ENCODE measurements around the gene ACSF2.

The ACSF2 gene

GRCh38 chr17:50458701-50459676 is 33.0 kb downstream of the ACSF2 start:
- DNase-seq (ENCODE audit: low read depth, low spot score): no peak
- H3K4me3 ChIP-seq (ENCODE audit: low read length): no peak overlapping the region

DNA sequence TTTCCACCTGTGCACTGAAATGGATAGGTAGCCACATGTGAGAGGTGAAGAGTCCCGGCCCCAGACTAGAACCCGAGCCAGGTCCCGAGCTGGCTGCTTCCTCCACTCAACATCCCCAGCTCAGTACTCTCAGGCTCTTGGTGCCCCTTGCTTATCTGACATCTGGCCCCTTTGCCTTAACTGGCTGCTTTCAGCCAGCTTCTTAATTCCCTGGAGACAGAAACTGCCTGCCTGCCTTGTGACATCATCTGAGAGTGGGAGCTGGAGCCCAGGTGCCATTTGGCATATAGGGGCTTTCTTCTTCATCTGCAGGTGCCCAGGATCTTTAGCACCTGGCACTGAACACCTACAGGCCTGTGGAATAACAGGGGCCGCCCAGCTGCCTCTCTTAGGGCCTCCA is 33.7 kb downstream of the ACSF2 start:
- no peak overlapping the region for H3K4me3 ChIP-seq (ENCODE audit: low read length)
- no peak for DNase-seq (ENCODE audit: low read depth, low spot score)

DNA sequence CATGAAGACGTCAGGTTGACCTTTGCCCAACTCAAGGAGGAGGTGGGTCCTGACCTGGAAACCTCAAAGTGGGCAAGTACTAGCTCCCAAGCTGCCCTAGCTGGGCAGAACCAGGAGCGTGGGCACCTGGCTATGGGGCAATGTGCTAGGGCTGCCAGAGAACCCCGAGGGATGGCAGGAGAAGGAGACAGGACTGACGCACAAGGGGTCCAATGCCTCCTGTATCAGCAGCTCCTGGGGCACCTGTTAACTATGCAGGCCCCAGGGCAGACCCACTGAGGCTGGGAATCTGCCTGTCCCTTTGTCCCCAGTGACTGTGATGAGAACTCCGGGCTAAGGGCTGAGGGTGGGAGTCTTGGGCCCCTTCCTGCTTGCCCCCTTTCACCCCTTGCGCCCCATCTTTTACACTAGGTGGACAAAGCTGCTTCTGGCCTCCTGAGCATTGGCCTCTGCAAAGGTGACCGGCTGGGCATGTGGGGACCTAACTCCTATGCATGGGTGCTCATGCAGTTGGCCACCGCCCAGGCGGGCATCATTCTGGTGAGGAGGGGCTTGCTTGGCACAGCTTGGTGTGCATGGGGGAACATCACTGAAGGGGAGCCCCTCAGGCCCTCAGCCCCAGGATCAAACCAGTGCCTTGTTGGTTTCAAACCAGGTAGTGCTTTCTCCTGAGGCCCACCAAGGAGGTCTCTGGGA is 35.0 kb downstream of the ACSF2 start:
- no peak overlapping the region for H3K4me3 ChIP-seq (ENCODE audit: low read length)
- no peak for DNase-seq (ENCODE audit: low read depth, low spot score)

GRCh38 chr17:50461550-50462132 is 35.6 kb downstream of the ACSF2 start:
- no peak for DNase-seq (ENCODE audit: low read depth, low spot score)
- no peak overlapping the region for H3K4me3 ChIP-seq (ENCODE audit: low read length)

DNA sequence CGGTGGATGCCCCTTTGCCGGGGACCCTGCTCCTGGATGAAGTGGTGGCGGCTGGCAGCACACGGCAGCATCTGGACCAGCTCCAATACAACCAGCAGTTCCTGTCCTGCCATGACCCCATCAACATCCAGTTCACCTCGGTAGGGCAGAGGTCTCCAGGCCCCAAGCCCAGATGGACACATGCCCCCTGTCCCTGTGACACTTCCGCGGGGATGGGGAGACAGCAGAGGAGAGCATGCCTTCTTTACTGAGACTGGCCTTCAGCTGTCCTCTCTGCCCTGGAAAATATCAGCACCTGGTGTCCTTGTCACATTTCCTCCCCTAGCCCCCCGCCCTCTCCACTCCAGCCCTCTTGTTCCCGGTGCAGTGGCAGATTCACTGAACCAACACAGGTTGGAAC is 36.4 kb downstream of the ACSF2 start:
- H3K4me3 ChIP-seq (ENCODE audit: low read length): no peak overlapping the region
- no peak for DNase-seq (ENCODE audit: low read depth, low spot score)

GRCh38 chr17:50464121-50464520 is 38.1 kb downstream of the ACSF2 start:
- no peak for DNase-seq (ENCODE audit: low read depth, low spot score)
- H3K4me3 ChIP-seq (ENCODE audit: low read length): no peak overlapping the region

GRCh38 chr17:50464736-50465135 is 38.7 kb downstream of the ACSF2 start:
- DNase-seq (ENCODE audit: low read depth, low spot score): no peak
- no peak overlapping the region for H3K4me3 ChIP-seq (ENCODE audit: low read length)

GRCh38 chr17:50465171-50465570 is 39.2 kb downstream of the ACSF2 start:
- DNase-seq (ENCODE audit: low read depth, low spot score): no peak
- no peak overlapping the region for H3K4me3 ChIP-seq (ENCODE audit: low read length)

DNA sequence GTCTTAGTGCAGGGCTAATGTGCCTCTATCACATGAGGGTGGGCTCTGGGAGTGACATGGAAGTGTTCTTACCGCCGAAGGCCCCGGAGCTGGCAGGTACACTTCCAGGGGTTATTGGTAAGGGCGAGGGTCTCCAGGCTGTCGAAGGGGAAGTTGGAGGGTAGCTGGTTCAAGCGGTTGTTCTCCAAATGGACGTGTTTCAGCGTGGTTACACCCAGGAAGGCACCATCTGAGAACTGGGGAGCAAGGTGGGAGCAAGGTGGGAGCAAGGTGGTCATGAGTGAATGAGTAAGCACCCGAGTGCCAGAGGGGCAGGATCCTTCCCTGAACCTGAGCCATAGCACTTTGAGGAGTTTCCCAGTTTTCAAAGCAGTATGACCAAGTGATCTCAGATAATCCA is 39.6 kb downstream of the ACSF2 start:
- no peak for DNase-seq (ENCODE audit: low read depth, low spot score)
- no peak overlapping the region for H3K4me3 ChIP-seq (ENCODE audit: low read length)

DNA sequence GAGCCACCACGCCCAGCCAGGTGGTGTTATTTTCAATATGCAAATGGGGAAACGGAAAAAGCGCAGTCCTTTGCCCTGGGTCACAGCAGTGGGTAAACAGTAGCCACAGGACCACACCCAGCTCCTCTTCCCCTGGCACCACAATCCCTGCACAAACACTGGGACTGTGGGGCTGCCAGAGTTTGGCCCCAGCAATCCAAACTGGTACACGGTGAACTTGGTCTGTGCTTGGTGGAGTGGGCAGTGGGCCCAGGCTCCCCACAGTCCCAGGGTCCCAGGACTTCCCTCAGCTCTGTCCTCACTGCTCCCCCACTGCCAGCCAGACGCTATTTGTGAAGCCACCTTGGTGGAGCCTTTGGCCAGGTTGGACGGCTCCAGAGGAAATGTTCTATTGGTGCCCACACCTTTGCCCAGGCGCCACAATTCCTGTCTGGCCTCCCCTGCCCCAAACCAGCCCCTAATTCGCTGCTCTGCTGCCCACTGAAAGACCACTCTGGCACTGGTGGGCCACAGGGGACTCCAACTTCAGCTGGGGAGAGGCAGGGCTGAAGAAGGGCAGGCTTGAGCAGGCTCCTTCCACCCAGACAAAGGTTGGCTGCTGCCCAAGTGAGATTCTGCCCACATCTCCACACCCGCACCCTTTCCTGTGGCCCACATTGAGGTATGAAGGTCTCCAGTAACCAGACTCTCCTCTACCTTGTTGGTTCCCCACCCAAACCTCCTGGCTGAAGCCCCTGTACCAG is 40.5 kb downstream of the ACSF2 start:
- no peak overlapping the region for H3K4me3 ChIP-seq (ENCODE audit: low read length)
- no peak for DNase-seq (ENCODE audit: low read depth, low spot score)

DNA sequence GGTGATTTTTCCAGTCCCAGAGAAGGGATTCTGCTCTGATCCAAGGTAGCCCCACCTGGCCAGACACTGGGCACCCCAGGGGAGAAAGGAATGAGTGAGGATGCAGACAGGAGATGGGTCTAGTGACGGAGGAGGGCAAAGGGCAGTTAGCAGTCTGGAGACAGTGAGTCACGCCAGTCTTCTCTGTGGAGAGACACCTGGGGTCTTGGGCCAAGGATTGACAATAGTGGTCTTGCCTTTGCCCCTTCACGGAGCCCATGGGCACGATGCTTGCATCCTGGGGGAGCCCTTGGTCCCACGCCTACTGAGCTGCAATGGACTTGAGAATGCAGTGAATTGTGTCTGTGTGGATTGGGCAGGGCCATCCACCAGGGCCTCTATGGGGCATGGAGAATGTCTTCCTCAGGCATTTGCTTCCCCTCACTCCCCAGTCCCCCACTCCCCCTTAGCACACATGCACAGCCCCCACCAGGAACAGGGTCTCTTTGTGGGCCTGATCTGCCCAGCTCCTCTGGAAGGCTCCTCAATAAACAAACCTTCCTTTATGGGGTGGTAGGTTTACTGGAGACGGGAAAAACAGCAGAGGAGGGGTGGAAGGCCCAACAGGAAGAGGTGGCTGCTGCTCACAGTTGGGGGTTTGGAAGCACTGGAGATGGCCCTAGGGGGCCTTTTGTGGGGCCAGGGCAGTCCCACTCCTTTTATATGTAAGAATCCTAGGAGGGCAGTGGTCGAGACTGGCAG is 41.3 kb downstream of the ACSF2 start:
- H3K4me3 ChIP-seq (ENCODE audit: low read length): no peak overlapping the region
- DNase-seq (ENCODE audit: low read depth, low spot score): no peak

- no peak for DNase-seq (ENCODE audit: low read depth, low spot score)
- H3K4me3 ChIP-seq (ENCODE audit: low read length): no peak overlapping the region
These were observed 41.9 kb downstream of the ACSF2 start for GRCh38 chr17:50467855-50468303.

GRCh38 chr17:50468304-50469207 is 42.5 kb downstream of the ACSF2 start, which contains the start of gene CHAD:
Gene CHAD (minus strand): TSS chr17:50468880. CDS start chr17:50468813, 67 bp downstream.
- no peak for DNase-seq (ENCODE audit: low read depth, low spot score)
- no peak within 1 kb of the TSS for H3K4me3 ChIP-seq (ENCODE audit: low read length)

DNA sequence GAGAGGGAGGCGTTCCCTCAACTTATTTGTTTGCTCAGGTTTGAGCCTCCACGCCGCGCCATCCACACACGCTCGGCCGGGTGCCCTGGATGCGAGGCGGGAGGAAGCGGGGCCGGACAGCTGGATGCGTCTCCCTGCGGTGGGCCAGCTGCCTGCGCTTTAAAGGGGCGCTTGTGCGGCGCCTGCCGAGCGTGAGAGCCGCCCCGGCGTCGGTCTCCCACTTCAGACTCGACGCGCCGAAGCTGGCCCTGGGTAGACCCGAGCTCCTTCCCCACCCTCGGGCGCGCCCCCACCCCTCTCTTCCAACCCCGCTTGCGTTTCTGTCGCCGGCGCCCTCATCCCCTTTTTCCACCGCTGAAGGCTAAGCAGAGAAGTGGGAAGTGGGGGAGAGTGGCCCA is 43.2 kb downstream of the ACSF2 start:
- no peak overlapping the region for H3K4me3 ChIP-seq (ENCODE audit: low read length)
- no peak for DNase-seq (ENCODE audit: low read depth, low spot score)

DNA sequence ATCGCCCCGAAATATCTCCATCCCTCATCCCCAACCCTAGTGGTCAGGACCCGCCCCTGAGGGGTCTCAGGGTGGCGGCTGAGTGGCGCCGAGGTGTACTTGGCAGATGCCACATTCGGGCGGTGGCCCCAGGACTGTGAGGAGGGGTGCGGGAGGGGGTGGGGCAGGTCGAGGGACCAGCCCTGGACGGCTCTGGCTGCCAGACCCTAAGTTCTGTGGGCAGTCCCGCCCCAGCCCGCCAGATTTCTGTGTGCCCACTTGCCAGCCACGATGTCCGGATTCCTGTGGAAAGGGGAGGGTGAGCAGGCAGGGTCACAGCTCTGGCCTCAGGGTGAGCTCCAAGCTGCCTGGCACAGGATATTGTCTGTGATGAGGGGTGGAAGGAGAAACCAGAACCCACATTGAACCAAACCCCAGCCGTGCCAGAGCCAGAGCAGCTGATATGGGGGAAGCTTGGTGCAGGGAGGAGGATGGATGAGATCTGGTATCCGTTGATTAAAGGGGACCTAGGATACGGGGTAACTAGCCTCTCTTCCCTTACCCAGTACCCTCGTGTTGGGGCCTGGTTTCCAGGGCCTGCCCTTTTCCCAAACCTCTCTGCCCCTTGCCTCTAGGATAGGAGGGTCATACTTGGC is 43.8 kb downstream of the ACSF2 start:
- no peak for DNase-seq (ENCODE audit: low read depth, low spot score)
- no peak overlapping the region for H3K4me3 ChIP-seq (ENCODE audit: low read length)

DNA sequence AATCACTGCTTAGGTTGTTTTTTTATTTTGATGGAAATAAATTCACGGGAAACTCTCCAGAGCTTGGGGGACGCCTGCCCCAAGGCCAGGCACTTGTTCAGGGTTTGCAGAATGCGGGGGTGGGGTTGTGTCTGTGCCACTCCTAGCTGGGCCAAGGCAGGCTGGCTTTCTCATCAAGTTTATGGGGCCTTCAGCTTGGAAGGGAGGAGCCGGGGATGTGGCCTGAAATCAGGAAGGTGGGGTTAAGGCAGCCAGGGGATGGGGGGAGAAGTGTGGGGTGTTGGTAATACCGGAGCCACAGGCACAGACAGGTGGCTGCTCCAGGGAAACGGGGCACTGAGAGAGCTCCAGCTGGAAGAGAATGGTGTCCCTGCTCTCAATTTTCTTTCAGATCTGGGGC is 44.4 kb downstream of the ACSF2 start:
- H3K4me3 ChIP-seq (ENCODE audit: low read length): no peak overlapping the region
- DNase-seq (ENCODE audit: low read depth, low spot score): no peak
